ENCODE results near the gene CALY.

Gene CALY

DNA sequence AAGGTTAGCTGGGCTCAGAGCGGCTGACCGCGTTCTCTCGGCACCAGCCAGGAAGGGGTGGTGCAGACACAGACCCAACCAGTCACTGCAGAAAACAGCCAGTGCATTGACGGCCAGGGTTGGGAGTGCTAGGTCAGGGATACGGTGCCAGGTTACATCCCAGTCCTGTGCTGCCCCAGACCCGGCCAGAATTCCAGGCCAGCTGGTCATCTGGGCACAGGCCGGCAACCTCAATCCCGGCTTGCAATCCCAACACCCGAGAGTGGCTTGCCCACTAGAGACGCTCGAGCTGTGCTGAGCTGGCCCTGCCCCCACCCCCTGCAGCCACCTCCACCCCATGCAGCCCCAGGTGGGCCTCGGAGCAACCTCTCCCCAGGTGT, 14.2 kb upstream of the CALY start:
- TF ChIP-seq ZNF384 (IDR thresholded peaks at IDR 0.05) (no peak), LEF1 (IDR thresholded peaks at IDR 0.05; ENCODE audit: borderline replicate concordance) (no peak), FOXK2 (IDR thresholded peaks at IDR 0.05) (no peak), SP1 (IDR thresholded peaks at IDR 0.05) (no peak), NFRKB (IDR thresholded peaks at IDR 0.05) (no peak), FOXM1 (IDR thresholded peaks at IDR 0.05; ENCODE audit: borderline replicate concordance) (no peak), TARDBP (IDR thresholded peaks at IDR 0.05) (no peak), ARNT (IDR thresholded peaks at IDR 0.05) (no peak), CTBP1 (IDR thresholded peaks at IDR 0.05; ENCODE audit: borderline replicate concordance) (no peak), ELF4 (IDR thresholded peaks at IDR 0.05) (no peak), L3MBTL2 (conservative IDR thresholded peaks at IDR 0.05) (no peak)
- no peak for DNase-seq (ENCODE audit: extremely low spot score)
- ChIA-PET POLR2A (no interaction called here), CTCF (interaction anchor here (1.0 kb wide), 1 partner anchor 21 kb away, joined by 3 read pairs; no protein-coding TSS in a partner anchor)

DNA sequence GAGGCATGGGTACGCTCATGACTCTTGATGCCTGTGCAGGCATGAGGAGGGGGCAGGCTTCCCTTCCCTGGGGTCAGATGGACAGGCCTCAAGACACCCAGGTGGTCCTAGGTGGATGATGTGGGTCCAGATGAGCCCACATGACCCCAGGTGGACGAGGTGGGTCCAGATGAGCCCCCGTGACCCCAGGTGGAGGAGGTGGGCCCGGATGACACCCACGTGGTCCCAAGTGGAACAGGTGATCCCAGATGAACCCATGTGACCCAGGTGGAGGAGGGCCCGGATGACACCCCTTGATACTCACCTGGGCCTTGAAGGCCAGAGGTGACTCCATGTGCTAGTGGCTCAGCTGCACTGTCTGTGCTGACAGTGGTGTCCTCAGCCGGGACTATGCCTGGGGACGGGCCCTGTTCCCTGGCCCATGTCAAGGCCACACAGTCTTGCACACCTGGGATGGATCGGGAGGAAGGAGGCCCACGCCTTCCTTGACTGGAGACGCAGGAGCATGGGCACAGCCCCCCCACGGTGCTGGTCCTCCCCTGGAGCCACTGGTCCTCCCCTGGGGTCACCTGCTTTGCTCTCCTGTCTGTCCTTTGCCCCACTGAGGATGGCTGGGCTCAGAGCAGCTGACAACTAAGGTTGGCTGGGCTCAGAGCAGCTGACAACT, 13.7 kb upstream of the CALY start:
- TF ChIP-seq ELF4 (IDR thresholded peaks at IDR 0.05) = no peak
- no peak for TF ChIP-seq NFRKB (IDR thresholded peaks at IDR 0.05)
- no peak for TF ChIP-seq HDGF (IDR thresholded peaks at IDR 0.05; ENCODE audit: borderline replicate concordance)
- TF ChIP-seq FOXM1 (IDR thresholded peaks at IDR 0.05; ENCODE audit: borderline replicate concordance) = no peak
- no peak for TF ChIP-seq TARDBP (IDR thresholded peaks at IDR 0.05)
- no peak for DNase-seq (ENCODE audit: extremely low spot score)
- POLR2A ChIA-PET = no interaction called here
- CTCF ChIA-PET = interaction anchor here (1.0 kb wide), 1 partner anchor 21 kb away, joined by 3 read pairs; no protein-coding TSS in a partner anchor

DNA sequence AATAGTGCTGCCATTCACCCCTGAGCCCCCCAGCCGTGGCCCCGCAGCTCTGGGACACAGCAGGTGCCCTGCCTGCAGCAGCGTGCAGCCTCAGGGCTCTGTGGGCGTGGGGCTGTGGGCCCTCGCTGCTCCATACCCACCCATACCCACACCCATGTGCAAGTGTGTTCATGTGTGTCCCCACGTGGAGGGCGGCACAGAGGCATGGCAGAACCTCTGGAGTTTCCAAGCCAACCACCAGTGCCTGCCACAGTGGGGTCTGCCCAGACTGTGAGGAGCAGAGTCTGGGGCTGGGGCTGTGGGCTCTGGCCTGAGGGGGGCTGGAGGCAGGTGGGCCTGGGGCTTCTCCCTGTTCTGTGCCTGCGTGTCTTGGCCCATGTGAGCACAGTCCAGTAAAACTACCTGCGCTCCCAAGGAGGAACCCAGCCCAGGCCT, 12.9 kb upstream of the CALY start:
- POLR2A ChIA-PET = no interaction called here

DNA sequence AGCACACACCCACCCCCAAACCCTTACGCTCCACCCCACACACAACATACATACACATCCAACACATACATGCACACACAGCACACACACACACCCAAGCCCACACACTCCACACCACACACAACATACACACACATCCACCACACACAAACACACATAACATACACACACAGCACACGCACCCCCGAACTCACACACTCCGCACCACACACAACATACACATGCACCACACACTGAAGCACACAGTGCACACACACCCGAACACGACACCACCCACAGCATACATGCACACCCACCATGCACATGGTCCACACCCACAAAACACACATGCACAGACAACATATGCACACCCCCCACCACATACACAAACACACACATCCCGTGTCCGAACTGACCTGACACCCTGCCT, 12.5 kb upstream of the CALY start:
- TF ChIP-seq HDGF (IDR thresholded peaks at IDR 0.05; ENCODE audit: borderline replicate concordance) (no peak), SUZ12 (IDR thresholded peaks at IDR 0.05) (no peak), ELF4 (IDR thresholded peaks at IDR 0.05) (0 out of 2 replicates have a peak, but pooled peaks have one; percentile 29), SP1 (IDR thresholded peaks at IDR 0.05) (no peak), NFRKB (IDR thresholded peaks at IDR 0.05) (no peak), TARDBP (IDR thresholded peaks at IDR 0.05) (peak; percentile 100)
- TF ChIP-seq, protein P1, sequence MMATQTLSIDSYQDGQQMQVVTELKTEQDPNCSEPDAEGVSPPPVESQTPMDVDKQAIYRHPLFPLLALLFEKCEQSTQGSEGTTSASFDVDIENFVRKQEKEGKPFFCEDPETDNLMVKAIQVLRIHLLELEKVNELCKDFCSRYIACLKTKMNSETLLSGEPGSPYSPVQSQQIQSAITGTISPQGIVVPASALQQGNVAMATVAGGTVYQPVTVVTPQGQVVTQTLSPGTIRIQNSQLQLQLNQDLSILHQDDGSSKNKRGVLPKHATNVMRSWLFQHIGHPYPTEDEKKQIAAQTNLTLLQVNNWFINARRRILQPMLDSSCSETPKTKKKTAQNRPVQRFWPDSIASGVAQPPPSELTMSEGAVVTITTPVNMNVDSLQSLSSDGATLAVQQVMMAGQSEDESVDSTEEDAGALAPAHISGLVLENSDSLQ (IDR thresholded peaks at IDR 0.05) = no peak
- DNase-seq (ENCODE audit: extremely low spot score) = no peak
- ChIA-PET CTCF (no interaction called here), POLR2A (no interaction called here)

More for the DNA sequence above, 12.9 kb upstream of the CALY start:
- no peak for TF ChIP-seq SUZ12 (IDR thresholded peaks at IDR 0.05)
- no peak for TF ChIP-seq FOXA1 (IDR thresholded peaks at IDR 0.05)
- TF ChIP-seq ARNT (IDR thresholded peaks at IDR 0.05) = no peak
- no peak for TF ChIP-seq FOXK2 (IDR thresholded peaks at IDR 0.05)
- TF ChIP-seq LEF1 (IDR thresholded peaks at IDR 0.05; ENCODE audit: borderline replicate concordance) = no peak
- TF ChIP-seq BHLHE40 (IDR thresholded peaks at IDR 0.05; ENCODE audit: borderline replicate concordance) = no peak
- TF ChIP-seq L3MBTL2 (conservative IDR thresholded peaks at IDR 0.05) = no peak
- TF ChIP-seq ELF4 (IDR thresholded peaks at IDR 0.05) = no peak
- TF ChIP-seq SP1 (IDR thresholded peaks at IDR 0.05) = no peak
- no peak for TF ChIP-seq NFRKB (IDR thresholded peaks at IDR 0.05)
- no peak for TF ChIP-seq FOXM1 (IDR thresholded peaks at IDR 0.05; ENCODE audit: borderline replicate concordance)
- TF ChIP-seq ZNF384 (IDR thresholded peaks at IDR 0.05) = no peak
- TF ChIP-seq CTBP1 (IDR thresholded peaks at IDR 0.05; ENCODE audit: borderline replicate concordance) = no peak
- TF ChIP-seq, protein P1 (IDR thresholded peaks at IDR 0.05) = no peak
- CTCF ChIA-PET = no interaction called here
- DNase-seq (ENCODE audit: extremely low spot score) = no peak

DNA sequence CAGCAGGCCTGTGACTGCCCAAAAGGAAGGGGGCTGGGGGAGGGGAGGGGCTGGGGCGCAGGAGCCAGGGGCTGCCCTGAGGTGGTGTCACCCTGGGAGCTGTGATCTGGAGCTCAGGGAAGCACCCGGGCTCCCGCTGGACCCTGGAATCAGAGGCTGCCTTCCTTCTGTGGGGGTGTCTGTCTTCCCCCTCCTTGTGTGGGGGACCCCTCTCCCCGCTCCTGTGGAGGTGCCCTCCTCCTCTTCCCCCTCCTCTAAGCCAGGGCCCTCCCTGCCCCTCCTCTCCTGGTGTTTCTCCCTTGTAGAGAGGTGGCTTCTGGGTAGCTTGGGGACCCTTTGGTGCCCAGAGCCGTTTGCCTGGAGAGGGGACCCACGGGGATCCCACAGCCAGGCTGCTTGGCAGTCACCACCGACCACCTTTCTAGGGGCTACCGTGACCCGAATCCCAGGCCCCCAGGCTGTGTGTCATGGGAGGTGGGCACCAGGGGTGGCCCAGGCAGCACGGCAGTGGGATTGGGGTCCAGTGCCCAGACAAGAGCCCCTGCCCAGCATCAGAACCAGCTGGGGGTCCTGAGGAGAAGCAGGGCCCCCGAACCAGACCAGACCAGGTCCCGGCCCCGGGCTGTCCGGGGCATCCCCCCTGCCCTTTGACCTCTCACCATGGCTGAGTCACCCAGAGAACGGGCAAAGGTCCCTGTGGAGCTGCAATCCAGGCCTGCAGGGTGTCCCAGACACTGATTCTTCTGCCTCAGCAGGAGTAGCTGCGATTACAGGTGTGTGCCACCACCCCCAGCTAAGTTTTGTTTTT, 11.2 kb upstream of the CALY start:
- DNase-seq (ENCODE audit: extremely low spot score) = no peak
- ChIA-PET CTCF (no interaction called here), POLR2A (interaction anchor here (0.9 to 1.1 kb wide), 2 partner anchors 9 to 25 kb away, joined by 3 read pairs; partner anchors contain the start of genes ECHS1 and FUOM)
- no peak for TF ChIP-seq ARNT (IDR thresholded peaks at IDR 0.05)
- TF ChIP-seq NFRKB (IDR thresholded peaks at IDR 0.05) = no peak
- TF ChIP-seq L3MBTL2 (conservative IDR thresholded peaks at IDR 0.05) = no peak
- TF ChIP-seq, protein P1 (IDR thresholded peaks at IDR 0.05) = no peak
- TF ChIP-seq FOXK2 (IDR thresholded peaks at IDR 0.05) = no peak
- TF ChIP-seq TARDBP (IDR thresholded peaks at IDR 0.05) = no peak
- no peak for TF ChIP-seq LEF1 (IDR thresholded peaks at IDR 0.05; ENCODE audit: borderline replicate concordance)
- no peak for TF ChIP-seq FOXM1 (IDR thresholded peaks at IDR 0.05; ENCODE audit: borderline replicate concordance)
- no peak for TF ChIP-seq ZNF384 (IDR thresholded peaks at IDR 0.05)
- TF ChIP-seq BHLHE40 (IDR thresholded peaks at IDR 0.05; ENCODE audit: borderline replicate concordance) = no peak
- no peak for TF ChIP-seq SP1 (IDR thresholded peaks at IDR 0.05)
- no peak for TF ChIP-seq ELF4 (IDR thresholded peaks at IDR 0.05)

DNA sequence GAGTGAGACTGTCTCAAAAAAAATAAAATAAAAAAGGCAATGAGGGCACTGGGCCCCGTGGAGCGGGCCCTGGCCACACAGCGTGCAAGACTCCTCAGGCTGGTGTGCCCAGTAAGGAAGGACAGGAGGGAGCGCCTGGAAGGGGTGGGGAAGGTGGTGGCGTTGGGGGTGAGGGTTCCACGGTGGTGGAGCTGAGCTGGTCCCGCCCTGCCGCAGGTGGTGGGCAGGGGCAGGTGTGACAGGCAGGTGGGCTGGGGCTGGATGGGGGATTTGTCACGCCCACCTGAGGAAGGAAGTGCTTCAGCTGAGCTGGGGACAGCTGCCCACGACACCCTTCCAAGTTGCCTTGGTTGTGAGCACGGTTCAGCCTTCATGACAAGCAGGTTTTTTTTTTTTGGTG, 9.7 kb upstream of the CALY start:
- ChIA-PET CTCF (no interaction called here), POLR2A (interaction anchor here (1.1 kb wide), 1 partner anchor 27 kb away, joined by 3 read pairs; the partner anchor contains the start of gene ECHS1)

More for the DNA sequence above, 9.7 kb upstream of the CALY start:
- no peak for TF ChIP-seq HDGF (IDR thresholded peaks at IDR 0.05; ENCODE audit: borderline replicate concordance)
- TF ChIP-seq TARDBP (IDR thresholded peaks at IDR 0.05) = no peak
- TF ChIP-seq BHLHE40 (IDR thresholded peaks at IDR 0.05; ENCODE audit: borderline replicate concordance) = no peak
- no peak for TF ChIP-seq FOXM1 (IDR thresholded peaks at IDR 0.05; ENCODE audit: borderline replicate concordance)
- no peak for TF ChIP-seq SP1 (IDR thresholded peaks at IDR 0.05)
- no peak for TF ChIP-seq CTBP1 (IDR thresholded peaks at IDR 0.05; ENCODE audit: borderline replicate concordance)
- TF ChIP-seq SUZ12 (IDR thresholded peaks at IDR 0.05) = no peak
- TF ChIP-seq FOXK2 (IDR thresholded peaks at IDR 0.05) = no peak
- no peak for DNase-seq (ENCODE audit: extremely low spot score)
